DMS53 (cell line): ENCODE measurements around the gene RCL1.

Source experiments
- DNase-seq: peaks from one replicate; lab custom pipeline; 2025; lab: John Stamatoyannopoulos, UW

RCL1 gene

GRCh38 chr9:4842213-4842612, 49.5 kb downstream of the RCL1 start:
- no peak for DNase-seq

GRCh38 chr9:4842734-4843133, 50.0 kb downstream of the RCL1 start:
- DNase-seq = no peak

GRCh38 chr9:4844056-4844838, 51.5 kb downstream of the RCL1 start:
- DNase-seq = no peak

GRCh38 chr9:4849369-4849768, 56.6 kb downstream of the RCL1 start:
- DNase-seq = peak; percentile 23

GRCh38 chr9:4850603-4851310, 58.0 kb downstream of the RCL1 start:
- no peak for DNase-seq

GRCh38 chr9:4852419-4852818, 59.7 kb downstream of the RCL1 start:
- DNase-seq = no peak

GRCh38 chr9:4854265-4854590, 61.5 kb downstream of the RCL1 start:
- DNase-seq = no peak

GRCh38 chr9:4855841-4856240, 63.1 kb downstream of the RCL1 start:
- DNase-seq = no peak

- no peak for DNase-seq
These were observed 64.5 kb downstream of the RCL1 start for GRCh38 chr9:4857163-4857810.

GRCh38 chr9:4859035-4859434, 66.3 kb downstream of the RCL1 start:
- DNase-seq = peak; percentile 63

- no peak for DNase-seq
These were observed 67.6 kb downstream of the RCL1 start for GRCh38 chr9:4860383-4860782.

- DNase-seq = no peak
These were observed 68.4 kb downstream of the RCL1 start for GRCh38 chr9:4861145-4861544.

- DNase-seq = no peak
These were observed 69.2 kb downstream of the RCL1 start for GRCh38 chr9:4861736-4862451.

GRCh38 chr9:4862506-4863250, 69.9 kb downstream of the RCL1 start:
- no peak for DNase-seq

GRCh38 chr9:4864234-4864661, 71.5 kb downstream of the RCL1 start:
- no peak for DNase-seq

GRCh38 chr9:4864698-4865097, 72.0 kb downstream of the RCL1 start:
- DNase-seq = no peak

- DNase-seq = no peak
These were observed 72.9 kb downstream of the RCL1 start for GRCh38 chr9:4865681-4866080.

GRCh38 chr9:4866239-4866969, 73.7 kb downstream of the RCL1 start:
- DNase-seq = no peak

- DNase-seq = no peak
These were observed 80.3 kb downstream of the RCL1 start for GRCh38 chr9:4873066-4873465.

GRCh38 chr9:4875559-4875958, 82.8 kb downstream of the RCL1 start:
- no peak for DNase-seq

- DNase-seq = no peak
These were observed 86.4 kb downstream of the RCL1 start for GRCh38 chr9:4879115-4879558.
